ENCODE results near the gene SUOX.
"Not testable (repeated sequence)": the region's sequence is repeated elsewhere in the genome, so short reads cannot be mapped to it uniquely, and the experiment has no call there.

The SUOX gene

GRCh38 chr12:56017181-56017580 is 20.1 kb downstream of the SUOX start:
- DNase-seq (ENCODE audit: low read depth in 2 of 3, low spot score in 2 of 3), result no peak

DNA sequence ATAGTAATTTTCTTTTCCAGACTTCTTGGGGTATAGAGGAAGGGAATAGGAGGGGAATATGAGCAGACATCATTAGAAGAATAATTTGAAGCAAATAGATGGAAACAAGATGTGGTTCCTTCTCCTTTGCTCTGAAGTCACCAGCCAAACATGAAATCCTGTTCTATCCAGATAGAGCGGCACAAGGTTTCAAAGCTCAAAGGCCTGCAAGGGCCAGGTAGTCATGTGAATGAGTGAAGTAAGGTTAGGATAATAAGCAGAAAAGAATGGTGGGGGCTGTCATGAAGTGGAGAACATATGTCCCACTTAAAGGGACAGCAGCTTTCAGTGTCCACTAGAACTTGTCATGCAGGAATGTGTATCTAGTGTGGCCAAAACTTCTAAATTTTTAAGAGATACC is 21.3 kb downstream of the SUOX start:
- DNase-seq (ENCODE audit: low read depth in 2 of 3, low spot score in 2 of 3), result no peak

DNA sequence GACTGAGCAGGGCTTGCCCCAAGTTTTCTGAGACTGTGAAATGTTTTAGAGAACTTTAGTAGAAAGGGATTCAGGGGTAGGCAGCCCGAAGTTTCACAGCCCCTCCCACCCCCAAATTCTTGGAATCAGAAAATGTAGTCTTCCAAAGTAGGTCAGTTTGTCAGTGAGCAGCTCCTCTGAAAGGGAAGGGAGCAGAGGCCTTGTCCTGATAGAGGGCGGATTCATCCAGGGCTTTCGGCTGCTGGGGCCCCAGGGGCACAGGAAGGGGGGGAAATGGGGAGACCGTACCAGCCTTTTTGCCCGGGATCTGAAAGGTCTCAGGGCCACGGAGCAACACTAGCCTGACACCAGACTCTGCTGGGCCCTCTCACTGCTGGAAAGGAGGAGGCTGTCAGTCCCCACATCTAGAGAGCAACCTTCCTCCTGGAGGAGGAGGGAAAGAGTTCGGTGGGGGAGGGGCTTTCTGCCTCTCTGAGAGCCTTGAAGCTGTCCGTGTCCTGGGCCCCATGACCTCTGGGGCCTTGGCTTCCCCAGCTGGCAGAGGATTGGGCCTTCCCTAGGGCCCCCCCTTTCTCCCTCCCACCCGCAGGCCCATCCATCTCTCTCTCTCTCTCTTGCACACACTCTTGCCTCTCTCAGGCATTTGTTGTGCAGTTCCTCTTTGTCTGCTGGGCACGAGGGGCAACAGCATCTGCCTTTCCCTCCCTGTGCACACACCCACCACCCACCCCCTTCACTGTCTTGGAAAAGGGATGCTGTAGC is 23.5 kb downstream of the SUOX start, which contains the start of gene IKZF4:
IKZF4 (plus strand) TSS at position 621 of the 762 bp plus-strand sequence. CDS start 451 bp downstream, outside the sequence.
- no peak for DNase-seq (ENCODE audit: low read depth in 2 of 3, low spot score in 2 of 3)

- no peak for DNase-seq (ENCODE audit: low read depth in 2 of 3, low spot score in 2 of 3)
These were observed 24.9 kb downstream of the SUOX start for GRCh38 chr12:56021889-56022497.

DNA sequence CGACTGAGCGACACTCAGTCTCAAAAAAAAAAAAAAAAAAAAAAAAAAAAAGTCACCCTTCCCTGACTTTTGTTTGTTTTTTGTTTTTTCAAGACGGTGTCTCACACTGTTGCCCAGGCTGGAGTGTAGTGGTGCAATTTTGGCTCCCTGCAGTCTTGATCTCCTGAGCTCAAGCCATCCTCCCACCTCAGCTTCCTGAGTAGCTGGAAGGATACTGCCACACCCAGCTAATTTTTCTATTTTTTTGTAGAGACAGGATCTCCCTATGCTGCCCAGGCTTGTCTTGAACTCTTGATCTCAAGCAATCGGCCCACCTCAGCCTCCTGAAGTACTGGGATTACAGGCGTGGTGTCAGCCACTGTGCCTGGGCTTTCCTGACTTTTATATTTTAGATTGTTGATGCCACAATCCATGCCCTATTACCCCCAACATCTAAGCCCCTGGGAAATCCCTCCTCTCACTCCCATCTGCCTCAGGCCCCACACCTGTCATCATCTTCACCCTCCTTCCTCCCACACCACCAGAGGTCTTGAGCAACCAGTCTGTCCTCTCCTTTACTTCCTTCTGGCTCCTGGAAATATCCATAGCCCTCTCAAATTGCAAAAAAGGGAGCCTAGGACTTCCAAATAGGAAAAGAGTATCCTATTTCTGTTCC is 31.6 kb downstream of the SUOX start:
- DNase-seq (ENCODE audit: low read depth in 2 of 3, low spot score in 2 of 3), result no peak

DNA sequence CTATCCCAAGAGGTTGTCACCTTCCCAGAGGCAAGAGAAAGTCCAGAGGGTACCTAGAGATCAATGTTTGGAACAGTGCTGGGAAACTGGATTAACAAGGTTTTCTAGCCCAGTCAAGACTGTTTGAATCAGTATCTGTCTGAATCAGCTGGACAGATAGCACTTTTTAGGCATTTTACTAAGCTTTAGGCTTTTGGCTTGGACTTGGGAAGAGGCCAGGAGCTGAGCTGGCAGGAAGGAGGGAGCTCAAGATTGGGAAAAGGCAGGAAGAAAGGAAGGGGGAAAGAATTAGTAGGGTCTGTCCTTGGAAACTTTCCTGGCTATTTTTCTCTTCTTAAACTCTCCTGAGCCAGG is 32.1 kb downstream of the SUOX start:
- DNase-seq (ENCODE audit: low read depth in 2 of 3, low spot score in 2 of 3), result no peak

- DNase-seq (ENCODE audit: low read depth in 2 of 3, low spot score in 2 of 3), result no peak
These were observed 32.7 kb downstream of the SUOX start for GRCh38 chr12:56029666-56030293.

- peak in 1 of 3 experiments; percentile 16 for DNase-seq (ENCODE audit: low read depth in 2 of 3, low spot score in 2 of 3)
These were observed 34.9 kb downstream of the SUOX start for GRCh38 chr12:56031987-56032386.

DNA sequence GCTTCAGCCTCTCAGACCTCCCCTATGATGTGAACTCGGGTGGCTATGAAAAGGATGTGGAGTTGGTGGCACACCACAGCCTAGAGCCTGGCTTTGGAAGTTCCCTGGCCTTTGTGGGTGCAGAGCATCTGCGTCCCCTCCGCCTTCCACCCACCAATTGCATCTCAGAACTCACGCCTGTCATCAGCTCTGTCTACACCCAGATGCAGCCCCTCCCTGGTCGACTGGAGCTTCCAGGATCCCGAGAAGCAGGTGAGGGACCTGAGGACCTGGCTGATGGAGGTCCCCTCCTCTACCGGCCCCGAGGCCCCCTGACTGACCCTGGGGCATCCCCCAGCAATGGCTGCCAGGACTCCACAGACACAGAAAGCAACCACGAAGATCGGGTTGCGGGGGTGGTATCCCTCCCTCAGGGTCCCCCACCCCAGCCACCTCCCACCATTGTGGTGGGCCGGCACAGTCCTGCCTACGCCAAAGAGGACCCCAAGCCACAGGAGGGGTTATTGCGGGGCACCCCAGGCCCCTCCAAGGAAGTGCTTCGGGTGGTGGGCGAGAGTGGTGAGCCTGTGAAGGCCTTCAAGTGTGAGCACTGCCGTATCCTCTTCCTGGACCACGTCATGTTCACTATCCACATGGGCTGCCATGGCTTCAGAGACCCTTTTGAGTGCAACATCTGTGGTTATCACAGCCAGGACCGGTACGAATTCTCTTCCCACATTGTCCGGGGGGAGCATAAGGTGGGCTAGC is 37.7 kb downstream of the SUOX start:
- DNase-seq (ENCODE audit: low read depth in 2 of 3, low spot score in 2 of 3), result peak in 2 of 3 experiments; percentile 17 to 44

DNA sequence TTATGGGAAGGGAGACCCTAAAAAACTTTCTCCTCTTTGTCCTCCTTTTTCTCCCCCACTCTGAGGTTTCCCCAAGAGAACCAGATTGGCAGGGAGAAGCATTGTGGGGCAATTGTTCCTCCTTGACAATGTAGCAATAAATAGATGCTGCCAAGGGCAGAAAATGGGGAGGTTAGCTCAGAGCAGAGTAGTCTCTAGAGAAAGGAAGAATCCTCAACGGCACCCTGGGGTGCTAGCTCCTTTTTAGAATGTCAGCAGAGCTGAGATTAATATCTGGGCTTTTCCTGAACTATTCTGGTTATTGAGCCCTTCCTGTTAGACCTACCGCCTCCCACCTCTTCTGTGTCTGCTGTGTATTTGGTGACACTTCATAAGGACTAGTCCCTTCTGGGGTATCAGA is 40.1 kb downstream of the SUOX start:
- no peak for DNase-seq (ENCODE audit: low read depth in 2 of 3, low spot score in 2 of 3)

DNA sequence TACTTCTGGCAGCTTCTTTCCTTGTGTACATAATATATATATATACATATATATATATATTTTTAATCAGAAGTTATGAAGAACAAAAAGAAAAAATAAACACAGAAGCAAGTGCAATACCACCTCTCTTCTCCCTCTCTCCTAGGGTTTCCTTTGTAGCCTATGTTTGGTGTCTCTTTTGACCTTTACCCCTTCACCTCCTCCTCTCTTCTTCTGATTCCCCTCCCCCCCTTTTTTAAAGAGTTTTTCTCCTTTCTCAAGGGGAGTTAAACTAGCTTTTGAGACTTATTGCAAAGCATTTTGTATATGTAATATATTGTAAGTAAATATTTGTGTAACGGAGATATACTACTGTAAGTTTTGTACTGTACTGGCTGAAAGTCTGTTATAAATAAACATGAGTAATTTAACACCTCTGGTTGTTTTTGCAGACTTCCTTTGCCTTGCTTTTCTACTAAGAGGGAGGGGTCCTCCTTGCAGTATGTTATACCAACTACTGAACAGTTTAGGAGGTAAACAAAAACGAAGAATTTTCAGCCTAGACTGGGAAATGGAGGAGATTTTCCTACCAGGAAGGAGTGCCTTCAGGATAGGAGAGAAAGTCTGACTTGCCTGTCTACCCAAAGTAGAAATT is 41.1 kb downstream of the SUOX start:
- no peak for DNase-seq (ENCODE audit: low read depth in 2 of 3, low spot score in 2 of 3)

GRCh38 chr12:56040151-56040550 is 43.1 kb downstream of the SUOX start:
- DNase-seq (ENCODE audit: low read depth in 2 of 3, low spot score in 2 of 3), result no peak

GRCh38 chr12:56040963-56041551 is 44.0 kb downstream of the SUOX start:
- DNase-seq (ENCODE audit: low read depth in 2 of 3, low spot score in 2 of 3), result no peak

DNA sequence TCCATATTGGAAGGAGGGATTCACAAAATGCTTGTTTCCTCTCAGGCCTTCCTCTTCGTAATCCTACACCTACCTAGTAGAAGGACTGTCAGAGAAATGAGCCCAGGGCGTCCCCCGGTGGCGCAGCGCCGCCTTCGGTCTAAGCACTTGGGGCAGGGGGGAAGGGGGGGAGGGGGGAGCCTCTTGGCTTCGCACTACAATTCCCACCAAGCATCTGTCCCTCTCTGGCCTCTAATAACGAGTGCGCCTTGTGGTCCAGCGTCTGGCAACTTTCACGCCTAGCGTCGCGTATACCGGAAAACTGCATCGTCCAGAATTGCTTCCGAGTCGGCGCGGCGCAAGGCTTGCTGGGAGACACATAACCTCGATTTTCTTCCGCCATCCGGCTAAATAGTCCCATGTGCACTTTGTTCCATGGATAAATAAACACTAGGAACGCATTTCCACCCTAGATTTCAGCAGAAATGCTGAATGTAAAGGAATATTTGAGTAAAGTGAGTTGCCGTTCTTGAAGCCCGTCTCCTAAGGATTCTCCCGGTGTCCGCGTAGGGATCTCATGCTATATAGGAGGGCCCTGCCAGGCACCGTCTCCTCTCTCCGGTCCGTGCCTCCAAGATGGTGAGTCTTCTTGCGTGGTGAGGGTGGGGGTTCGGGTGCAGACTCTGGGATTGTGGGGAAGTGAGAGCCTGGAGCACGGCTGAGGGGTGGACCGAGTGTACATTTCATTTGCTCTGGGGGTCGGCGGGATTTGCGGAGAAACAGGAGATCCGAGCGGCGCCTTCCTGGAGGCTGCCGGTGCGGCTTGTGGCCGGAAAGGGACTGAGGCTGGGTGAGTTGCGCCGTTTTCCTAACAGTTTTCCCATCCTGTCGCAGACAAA is 44.7 kb downstream of the SUOX start, which contains the start of gene RPS26:
RPS26 (plus strand) TSS at position 367 of the 878 bp plus-strand sequence; CDS start at position 616, 249 bp downstream.
- DNase-seq (ENCODE audit: low read depth in 2 of 3, low spot score in 2 of 3), result peak; percentile 77 to 86 (median 81)

GRCh38 chr12:56042430-56042813 is 45.3 kb downstream of the SUOX start:
- not testable (repeated sequence) for DNase-seq (ENCODE audit: low read depth in 2 of 3, low spot score in 2 of 3)

DNA sequence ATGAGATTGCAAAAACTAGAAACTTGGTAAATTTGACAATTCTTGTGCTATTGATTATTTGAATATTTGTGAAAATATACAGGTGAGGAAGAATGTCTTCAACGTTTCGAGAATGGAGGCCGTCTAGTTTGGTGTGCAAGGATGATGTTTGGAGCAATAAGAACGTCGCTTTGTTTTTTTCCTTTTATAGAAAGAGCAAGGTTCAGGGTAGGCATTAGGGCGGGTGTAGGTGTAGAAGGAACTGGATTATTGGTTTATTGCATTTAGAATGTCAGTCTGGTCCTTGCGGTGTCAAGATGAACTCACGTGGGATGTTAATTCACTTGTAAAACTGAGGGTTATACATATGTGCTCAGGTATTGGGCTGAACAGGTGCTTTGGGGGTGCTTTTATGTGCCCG is 45.8 kb downstream of the SUOX start:
- DNase-seq (ENCODE audit: low read depth in 2 of 3, low spot score in 2 of 3), result no peak

DNA sequence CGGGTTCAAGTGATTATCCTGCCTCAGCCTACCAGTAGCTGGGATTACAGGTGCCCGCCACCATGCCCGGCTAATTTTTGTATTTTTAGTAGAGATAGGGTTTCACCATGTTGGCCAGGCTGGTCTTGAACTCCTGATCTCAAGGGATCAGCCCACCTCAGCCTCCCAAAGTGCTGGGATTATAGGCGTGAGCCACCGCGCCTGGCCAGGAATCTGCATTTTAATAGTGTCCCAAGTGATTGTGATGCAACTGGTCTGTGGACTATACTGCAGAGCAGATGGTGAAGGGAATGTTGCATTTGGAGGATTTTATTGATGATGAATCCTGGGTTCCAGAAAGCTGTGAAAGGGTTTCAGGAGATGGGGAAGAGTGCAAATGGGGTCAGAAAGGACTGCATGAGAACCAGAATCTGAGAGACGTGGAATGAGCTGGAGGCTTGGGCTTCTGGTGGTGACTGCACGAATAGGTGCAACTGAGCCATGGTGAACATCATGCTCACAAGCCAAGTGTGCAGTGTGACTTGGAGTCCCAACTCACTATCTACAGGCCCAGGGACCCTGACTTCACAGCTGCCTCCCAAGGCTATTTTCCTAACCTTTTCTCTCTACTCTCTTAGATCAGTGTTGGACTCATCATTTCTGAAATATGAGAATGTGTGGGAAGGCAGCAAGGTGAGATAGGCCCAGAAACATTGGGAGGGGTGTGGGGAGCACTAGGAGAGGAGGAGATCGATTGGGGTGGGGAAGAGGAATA is 49.1 kb downstream of the SUOX start:
- DNase-seq (ENCODE audit: low read depth in 2 of 3, low spot score in 2 of 3), result no peak

- no peak for DNase-seq (ENCODE audit: low read depth in 2 of 3, low spot score in 2 of 3)
These were observed 56.4 kb downstream of the SUOX start for GRCh38 chr12:56053407-56053893.

Data from activated CD8-positive, alpha-beta memory T cell treated with anti-CD3 and anti-CD28 coated beads for 48 hours (primary cell).